ENCODE measurements around the gene AEBP1. TPM values are rescaled to one million over a fixed set of nuclear protein-coding genes. Genes with fewer than 3 reads are reported as not detected.

Gene AEBP1
- total RNA-seq, 2 experiments from 2014 or later = 35.0 to 64.2 TPM

DNA sequence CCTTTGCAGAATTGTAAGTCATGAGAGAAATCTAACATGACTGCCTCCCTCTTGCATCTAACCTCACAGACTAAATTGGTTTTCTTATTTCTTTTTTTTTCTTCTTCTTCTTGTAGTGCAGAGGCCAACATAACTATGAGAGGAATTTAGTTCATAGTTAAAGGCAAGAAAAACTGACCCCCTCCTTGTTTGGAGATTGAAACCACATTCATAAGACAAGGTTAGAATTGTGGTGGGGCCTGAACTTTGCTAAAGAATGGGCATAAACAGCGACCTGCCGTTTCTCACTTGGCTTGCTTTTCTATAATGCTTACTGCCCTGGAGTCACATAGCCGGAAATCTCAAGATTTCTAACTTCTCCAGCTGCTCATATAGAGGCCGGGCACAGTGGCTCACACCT, 19.4 kb upstream of the AEBP1 start:
- peak overlapping the region; percentile 64; the same call in 1 of the 2 replicates for H2AFZ ChIP-seq (ENCODE audit: low read length)
- CTCF ChIA-PET (ENCODE audit: unreplicated experiment) = no interaction called here
- TF ChIP-seq, protein P1, sequence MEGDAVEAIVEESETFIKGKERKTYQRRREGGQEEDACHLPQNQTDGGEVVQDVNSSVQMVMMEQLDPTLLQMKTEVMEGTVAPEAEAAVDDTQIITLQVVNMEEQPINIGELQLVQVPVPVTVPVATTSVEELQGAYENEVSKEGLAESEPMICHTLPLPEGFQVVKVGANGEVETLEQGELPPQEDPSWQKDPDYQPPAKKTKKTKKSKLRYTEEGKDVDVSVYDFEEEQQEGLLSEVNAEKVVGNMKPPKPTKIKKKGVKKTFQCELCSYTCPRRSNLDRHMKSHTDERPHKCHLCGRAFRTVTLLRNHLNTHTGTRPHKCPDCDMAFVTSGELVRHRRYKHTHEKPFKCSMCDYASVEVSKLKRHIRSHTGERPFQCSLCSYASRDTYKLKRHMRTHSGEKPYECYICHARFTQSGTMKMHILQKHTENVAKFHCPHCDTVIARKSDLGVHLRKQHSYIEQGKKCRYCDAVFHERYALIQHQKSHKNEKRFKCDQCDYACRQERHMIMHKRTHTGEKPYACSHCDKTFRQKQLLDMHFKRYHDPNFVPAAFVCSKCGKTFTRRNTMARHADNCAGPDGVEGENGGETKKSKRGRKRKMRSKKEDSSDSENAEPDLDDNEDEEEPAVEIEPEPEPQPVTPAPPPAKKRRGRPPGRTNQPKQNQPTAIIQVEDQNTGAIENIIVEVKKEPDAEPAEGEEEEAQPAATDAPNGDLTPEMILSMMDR (conservative IDR thresholded peaks at IDR 0.05; ENCODE audit: low read length) = no peak
- H3K9me2 ChIP-seq (ENCODE audit: insufficient read depth, low read length) = no peaks in the 10 kb centered on the region
- no peak for DNase-seq (ENCODE audit: low spot score)
- no peaks in the 10 kb centered on the region for H3K9me3 ChIP-seq (ENCODE audit: low read length)
- BruUV-seq (replicated peaks) = no TSS peak
- peak overlapping the region; percentile 54 for H3K27ac ChIP-seq (ENCODE audit: low read depth, low read length, poor library complexity, severe bottlenecking)
- POLR2A ChIA-PET = interaction anchor here (0.6 to 1.1 kb wide), 4 partner anchors 13 to 38 kb away, joined by 3 to 7 read pairs (median 5); no protein-coding TSS in a partner anchor
- peaks cover 19% of the 10 kb centered on the region for H3K36me3 ChIP-seq (ENCODE audit: insufficient read depth, low read length)
- H3K79me2 ChIP-seq (ENCODE audit: insufficient read depth, low read depth, low read length) = peaks cover 24% of the 10 kb centered on the region; the same call in 1 of the 2 replicates
- H3K4me2 ChIP-seq (ENCODE audit: low read length) = peak overlapping the region; percentile 83; the same call in 1 of the 2 replicates
- no peaks in the 10 kb centered on the region; the same call in 1 of the 2 replicates for H4K20me1 ChIP-seq (ENCODE audit: insufficient read depth, low read length)
- H3K4me3 ChIP-seq (ENCODE audit: low read depth, low read length, poor library complexity, severe bottlenecking) = no peak overlapping the region
- H3K4me1 ChIP-seq (ENCODE audit: insufficient read depth, low read length, poor library complexity, severe bottlenecking) = peaks cover 58% of the 10 kb centered on the region
- intact Hi-C loops (cut with micrococcal nuclease; ENCODE audit: unreplicated experiment) = loop anchor here (10.0 kb wide), 1 partner anchor 70 kb away; no protein-coding TSS in a partner anchor

DNA sequence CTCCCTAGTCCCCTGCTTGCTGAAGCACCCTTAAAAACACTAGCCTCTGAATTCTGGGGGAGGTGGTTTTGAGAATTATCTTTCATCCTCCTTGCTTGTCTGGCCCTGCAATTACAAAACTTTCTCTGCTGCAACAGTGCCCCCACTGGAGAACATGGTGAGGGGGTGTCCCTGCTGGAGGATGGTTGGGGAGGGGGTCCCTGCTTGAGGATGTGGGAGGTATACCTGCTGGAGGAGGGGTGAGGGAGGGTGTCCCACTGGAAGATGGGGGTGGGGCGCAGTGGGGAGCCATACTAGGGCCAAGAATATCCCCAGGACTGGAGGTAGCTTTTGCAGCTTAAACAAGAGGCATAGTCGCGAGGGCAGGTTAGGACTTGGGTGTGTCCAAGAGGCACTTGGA, 18.6 kb upstream of the AEBP1 start:
- H3K4me3 ChIP-seq (ENCODE audit: low read depth, low read length, poor library complexity, severe bottlenecking) = no peak overlapping the region
- peaks cover 50% of the 10 kb centered on the region for H3K4me1 ChIP-seq (ENCODE audit: insufficient read depth, low read length, poor library complexity, severe bottlenecking)
- no peak overlapping the region for H3K4me2 ChIP-seq (ENCODE audit: low read length)
- H3K9me3 ChIP-seq (ENCODE audit: low read length) = no peaks in the 10 kb centered on the region
- no TSS peak for BruUV-seq (replicated peaks)
- POLR2A ChIA-PET = interaction anchor here (0.6 to 2.8 kb wide), 5 partner anchors 10 to 40 kb away, joined by 3 to 11 read pairs (median 3); no protein-coding TSS in a partner anchor
- peak overlapping the region; percentile 54; the same call in 1 of the 2 replicates for H2AFZ ChIP-seq (ENCODE audit: low read length)
- H3K36me3 ChIP-seq (ENCODE audit: insufficient read depth, low read length) = peaks cover 10% of the 10 kb centered on the region
- no peaks in the 10 kb centered on the region; the same call in 1 of the 2 replicates for H4K20me1 ChIP-seq (ENCODE audit: insufficient read depth, low read length)
- intact Hi-C loops (cut with micrococcal nuclease; ENCODE audit: unreplicated experiment) = loop anchor here (10.0 kb wide), 1 partner anchor 71 kb away; no protein-coding TSS in a partner anchor
- H3K79me2 ChIP-seq (ENCODE audit: insufficient read depth, low read depth, low read length) = peaks cover 16% of the 10 kb centered on the region; the same call in 1 of the 2 replicates
- no peak for DNase-seq (ENCODE audit: low spot score)
- peak overlapping the region; percentile 31 for H3K27ac ChIP-seq (ENCODE audit: low read depth, low read length, poor library complexity, severe bottlenecking)
- no peaks in the 10 kb centered on the region for H3K9me2 ChIP-seq (ENCODE audit: insufficient read depth, low read length)
- no peak for TF ChIP-seq EZH2phosphoT487 (IDR thresholded peaks at IDR 0.05; ENCODE audit: borderline replicate concordance, low read depth, low read length)
- TF ChIP-seq, protein P1 (conservative IDR thresholded peaks at IDR 0.05; ENCODE audit: low read length) = peak; percentile 84
- CTCF ChIA-PET (ENCODE audit: unreplicated experiment) = no interaction called here

DNA sequence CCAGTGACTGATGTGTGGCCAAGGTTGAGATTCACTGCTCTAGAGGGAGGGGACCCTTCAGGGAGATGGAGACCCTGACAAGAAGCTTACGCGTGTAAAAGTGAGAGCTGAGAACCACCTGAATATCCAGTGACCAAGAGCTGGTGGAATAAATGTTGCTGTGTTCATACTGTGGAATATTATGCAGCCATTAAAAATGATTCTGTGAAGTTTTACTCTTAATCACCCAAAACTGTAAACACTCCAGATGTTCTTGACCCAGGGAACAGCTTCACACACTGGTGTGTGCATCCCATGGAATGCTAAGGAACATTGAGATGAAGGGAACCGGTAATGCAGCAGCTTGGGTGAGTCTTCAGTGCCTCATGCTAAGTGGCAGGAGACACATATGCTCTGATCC, 17.5 kb upstream of the AEBP1 start:
- TF ChIP-seq EZH2phosphoT487 (IDR thresholded peaks at IDR 0.05; ENCODE audit: borderline replicate concordance, low read depth, low read length) = no peak
- TF ChIP-seq, protein P1 (conservative IDR thresholded peaks at IDR 0.05; ENCODE audit: low read length) = no peak
- CTCF ChIA-PET (ENCODE audit: unreplicated experiment) = no interaction called here

More for the DNA sequence above, 17.5 kb upstream of the AEBP1 start:
- H3K27ac ChIP-seq (ENCODE audit: low read depth, low read length, poor library complexity, severe bottlenecking) = no peak overlapping the region
- H2AFZ ChIP-seq (ENCODE audit: low read length) = no peak overlapping the region
- no TSS peak for BruUV-seq (replicated peaks)
- peaks cover 49% of the 10 kb centered on the region for H3K4me1 ChIP-seq (ENCODE audit: insufficient read depth, low read length, poor library complexity, severe bottlenecking)
- DNase-seq (ENCODE audit: low spot score) = no peak
- no peaks in the 10 kb centered on the region for H4K20me1 ChIP-seq (ENCODE audit: insufficient read depth, low read length)
- H3K9me3 ChIP-seq (ENCODE audit: low read length) = no peaks in the 10 kb centered on the region
- no peaks in the 10 kb centered on the region for H3K9me2 ChIP-seq (ENCODE audit: insufficient read depth, low read length)
- no peaks in the 10 kb centered on the region for H3K36me3 ChIP-seq (ENCODE audit: insufficient read depth, low read length)
- no peak overlapping the region for H3K4me3 ChIP-seq (ENCODE audit: low read depth, low read length, poor library complexity, severe bottlenecking)
- POLR2A ChIA-PET = interaction anchor here (1.1 to 2.8 kb wide), 2 partner anchors 8 to 10 kb away, joined by 3 to 11 read pairs; no protein-coding TSS in a partner anchor
- H3K79me2 ChIP-seq (ENCODE audit: insufficient read depth, low read depth, low read length) = peaks cover 5% of the 10 kb centered on the region; the same call in 1 of the 2 replicates
- H3K4me2 ChIP-seq (ENCODE audit: low read length) = no peak overlapping the region
- intact Hi-C loops (cut with micrococcal nuclease; ENCODE audit: unreplicated experiment) = loop anchor here (10.0 kb wide), 1 partner anchor 72 kb away; no protein-coding TSS in a partner anchor

Data from OCI-LY7 (cell line).